ENCODE results near the gene MYBL2.

GRCh38 chr20:43694763-43695162 is 27.8 kb downstream of the MYBL2 start:
- TF ChIP-seq POLR2A (IDR thresholded peaks at IDR 0.05; ENCODE audit: low read depth, low read length) = no peak
- no peak for TF ChIP-seq POLR2AphosphoS5 (IDR thresholded peaks at IDR 0.05; ENCODE audit: low read depth, low read length)
- TF ChIP-seq TAF1 (IDR thresholded peaks at IDR 0.05; ENCODE audit: borderline replicate concordance, low read depth, low read length) = no peak

Measured in GM12892 (cell line).